ENCODE data around the gene OLFML1. TPM values are rescaled to one million over a fixed set of nuclear protein-coding genes. Genes with fewer than 3 reads are reported as not detected.

Gene OLFML1
- total and polyA plus RNA-seq, 2 of the 8 experiments (the other 6 are each of a cell fraction or from before 2014, with no cell fraction given): 0.24 TPM; not detected in 1

GRCh38 chr11:7486781-7487140 lies 1.5 kb downstream of the OLFML1 start:
- H3K4me1 ChIP-seq (replicated peaks in 1 of 4; ENCODE audit: control insufficient read depth in 3 of 4, insufficient read depth in 4 of 4, low read length in 3 of 4): peaks cover 0 to 8% (median 1%) of the 10 kb centered on the region in 4 experiments; a peak in 3 of 7 replicates
- H3K4me3 ChIP-seq (ENCODE audit: extremely low read depth in 1 of 4, insufficient read depth in 2 of 4, low read depth in 3 of 4, low read length in 4 of 4): no peak overlapping the region
- H2BK15ac ChIP-seq (ENCODE audit: low read length): no peak overlapping the region
- FAIRE-seq: no peak
- H2BK5ac ChIP-seq (ENCODE audit: low read depth, low read length): no peak overlapping the region
- H3K23ac ChIP-seq (ENCODE audit: insufficient read length): no peak overlapping the region
- no peaks in the 10 kb centered on the region for H3K79me1 ChIP-seq (ENCODE audit: low read depth, low read length)
- H4K20me1 ChIP-seq (replicated peaks in 1 of 2; ENCODE audit: control insufficient read depth in 1 of 2, insufficient read depth in 2 of 2, low read length in 2 of 2): no peaks in the 10 kb centered on the region
- no peaks in the 10 kb centered on the region for H3K27me3 ChIP-seq (replicated peaks in 1 of 4; ENCODE audit: control insufficient read depth in 3 of 4, extremely low read depth in 1 of 4, insufficient read depth in 3 of 4, low read length in 3 of 4)
- H3K23me2 ChIP-seq (ENCODE audit: low read depth, low read length): no peaks in the 10 kb centered on the region
- H3K4ac ChIP-seq (replicated peaks; ENCODE audit: insufficient read length, low read depth, low read length): no peak overlapping the region
- DNase-seq (ENCODE audit: low read depth in 1 of 2, low spot score in 2 of 2): no peak
- no peak overlapping the region for H4K8ac ChIP-seq (ENCODE audit: extremely low read depth, insufficient read depth, low read length)
- no peak overlapping the region for H4K91ac ChIP-seq (replicated peaks; ENCODE audit: insufficient read length, low read length)
- no peak overlapping the region for H3K14ac ChIP-seq (ENCODE audit: insufficient read length)
- no peak overlapping the region for H3K4me2 ChIP-seq (ENCODE audit: insufficient read depth in 1 of 2, low read depth in 2 of 2, low read length in 2 of 2)
- H3K9ac ChIP-seq (replicated peaks in 1 of 4; ENCODE audit: extremely low read depth in 1 of 4, low read depth in 3 of 4, low read length in 3 of 4): no peak overlapping the region
- H2BK12ac ChIP-seq (ENCODE audit: low read depth, low read length): no peak overlapping the region
- ChIA-PET CTCF (ENCODE audit: partially characterized antibody) (interaction anchor here (0.9 to 1.7 kb wide), 3 partner anchors 20 to 208 kb away, joined by 3 to 4 read pairs (median 3); no protein-coding TSS in a partner anchor), POLR2A (ENCODE audit: partially characterized antibody) (no interaction called here)
- H3K18ac ChIP-seq (ENCODE audit: extremely low read depth, low read length): no peak overlapping the region
- H3K36me3 ChIP-seq (ENCODE audit: control insufficient read depth in 2 of 4, insufficient read depth in 4 of 4, low read length in 3 of 4): no peaks in the 10 kb centered on the region
- H3K27ac ChIP-seq (ENCODE audit: low read depth, low read length): no peak overlapping the region
- H3K79me2 ChIP-seq (ENCODE audit: control insufficient read depth in 1 of 2, insufficient read depth in 2 of 2, low read length in 2 of 2): no peaks in the 10 kb centered on the region
- H3K56ac ChIP-seq (replicated peaks; ENCODE audit: insufficient read length, low read depth, low read length): no peak overlapping the region
- no peak overlapping the region for H2BK20ac ChIP-seq (ENCODE audit: low read length)
- WGBS, 2 experiments (ENCODE audit: extremely low coverage in 1 of 2, insufficient coverage in 1 of 2, insufficient read length in 1 of 2, insufficient replicate concordance in 2 of 2, low coverage in 1 of 2, low lambda C conversion rate in 2 of 2, missing lambda C conversion rate in 1 of 2): 90% methylated on average over 6 of the region's 6 CpGs; no CpG with 5 or more reads in 1 of the 2 experiments
- no peak overlapping the region for H2BK120ac ChIP-seq (replicated peaks; ENCODE audit: low read depth, low read length)
- no peak overlapping the region for H4K5ac ChIP-seq (ENCODE audit: insufficient read length, low read depth, low read length)
- no peak overlapping the region for H2AK5ac ChIP-seq (ENCODE audit: low read depth, low read length)
- H2AFZ ChIP-seq (ENCODE audit: low read length): no peak overlapping the region
- H3K9me3 ChIP-seq (ENCODE audit: insufficient read depth in 2 of 2, low read depth in 1 of 2, low read length in 1 of 2): no peaks in the 10 kb centered on the region
- TF ChIP-seq SIRT6 (IDR thresholded peaks at IDR 0.05; ENCODE audit: low read length) (no peak), CTCF (IDR thresholded peaks at IDR 0.05; ENCODE audit: control extremely low read depth in 1 of 3, insufficient read depth in 1 of 3, low read depth in 1 of 3, low read length in 3 of 3) (no peak), HDAC2 (IDR thresholded peaks at IDR 0.05; ENCODE audit: borderline replicate concordance in 1 of 2, low read depth in 2 of 2, low read length in 2 of 2) (no peak), EZH2 (IDR thresholded peaks at IDR 0.05; ENCODE audit: low read depth, low read length, severe bottlenecking) (no peak), NRF1 (IDR thresholded peaks at IDR 0.05; ENCODE audit: low read depth, low read length) (no peak), JUND (IDR thresholded peaks at IDR 0.05; ENCODE audit: low read length) (no peak), USF2 (IDR thresholded peaks at IDR 0.05; ENCODE audit: low read length) (no peak), RNF2 (IDR thresholded peaks at IDR 0.05; ENCODE audit: borderline replicate concordance, low read depth, low read length, missing control alignments, poor library complexity, severe bottlenecking) (no peak), CREB1 (IDR thresholded peaks at IDR 0.05) (no peak), HDAC6 (IDR thresholded peaks at IDR 0.05; ENCODE audit: low read depth, low read length) (no peak)
